Heart left ventricle (tissue), 16 donors: ENCODE data around the gene SF3B4. TPM values are rescaled to one million over a fixed set of nuclear protein-coding genes. Genes with fewer than 3 reads are reported as not detected.

Source experiments
- ATAC-seq, 4 donors: fragments of 200-7000 bp; cut with Tn5 transposase; one replicate each; pipeline ENCODE4 v1.9.1; 2020 to 2022; ENCODE audit warnings: moderate library complexity in 4 of 4, mild to moderate bottlenecking in 3 of 4, moderate number of reproducible peaks in 1 of 4
- DNase-seq, 5 donors: peaks; one replicate each; pipeline ENCODE4 v3.0.0-alpha.2; 2020
- H3K27ac ChIP-seq, 12 donors: fragments of 200-600 bp; sonication (generic) in 4 of 12; one replicate each; pipeline versions ENCODE4 v1.5.0 to v1.8.0; 2016 to 2022; ENCODE audit warnings: mild to moderate bottlenecking in 2 of 12
- H3K27me3 ChIP-seq, 9 donors: fragments of 200-600 bp; sonication (generic) in 2 of 9; one replicate each; pipeline versions ENCODE4 v1.5.1 to v1.8.0; 2016 to 2022; ENCODE audit warnings: mild to moderate bottlenecking in 3 of 9
- H3K36me3 ChIP-seq, 9 donors: fragments of 200-600 bp; sonication (generic) in 2 of 9; one replicate each; pipeline versions ENCODE4 v1.5.0 to v1.8.0; 2018 to 2022; ENCODE audit warnings: mild to moderate bottlenecking in 2 of 9
- H3K4me1 ChIP-seq, 12 donors: fragments of 200-600 bp; sonication (generic) in 4 of 12; one replicate each; pipeline versions ENCODE4 v1.5.0 to v1.8.0; 2016 to 2022; ENCODE audit warnings: mild to moderate bottlenecking in 3 of 12
- H3K4me3 ChIP-seq, 12 donors: fragments of 200-600 bp; sonication (generic) in 4 of 12; one replicate each; pipeline versions ENCODE4 v1.5.0 to v1.8.0; 2017 to 2022; ENCODE audit warnings: mild to moderate bottlenecking in 9 of 12, moderate library complexity in 4 of 12
- H3K9me3 ChIP-seq, 12 donors: fragments of 200-600 bp; sonication (generic) in 4 of 12; one replicate each; pipeline versions ENCODE4 v1.5.0 to v1.8.0; 2016 to 2022; ENCODE audit warnings: mild to moderate bottlenecking in 1 of 12
- CTCF ChIP-seq, 12 donors: fragments of 200-600 bp; sonication (generic) in 4 of 12; IDR thresholded peaks; one replicate each; pipeline versions ENCODE4 v1.5.0 to v1.8.0; 2018 to 2022; ENCODE audit warnings: antibody characterized with exemption in 12 of 12, mild to moderate bottlenecking in 5 of 12
- POLR2A ChIP-seq, 2 donors: fragments of 450-650 bp; IDR thresholded peaks; one replicate each; pipeline ENCODE4 v1.6.1; 2017; ENCODE audit warnings: antibody characterized with exemption in 2 of 2, mild to moderate bottlenecking in 2 of 2, moderate library complexity in 2 of 2
- WGBS, 4 donors: extraction: QIAGEN DNeasy Blood & Tissue Kit in 2 of 4; methylation state at CpG; one replicate each; pipeline versions ENCODE4 v1.1.5 to v1.1.7; 2013 to 2018; 5-methylcytosine and 5-hydroxymethylcytosine counted together
- intact Hi-C, 10 donors: fragments of 100-400 bp; cut with DNase I; formaldehyde crosslinking; loops; one replicate each; pipeline versions ENCODE4 v1.11.1 to v1.14.2; 2022
- polyA plus RNA-seq, 2 donors: library from polyadenylated mRNA; stranded (reverse); fragments of 200-250 nt; gene quantifications; one replicate each; pipeline ENCODE4 v1.2.3, GENCODE V29; 2013
- total RNA-seq, 9 donors: library from RNA; depleted of rRNA in 2 of 9; stranded (reverse); fragments of >200 nt in 2 of 9; fragmentation: NEBNext Ultra II Directional in 3 of 9; extraction: Animal tissue kit (Norgen Biotek cat#: 25700) in 3 of 9; gene quantifications; one replicate each; pipeline versions ENCODE4 v1.1.0 to v1.2.4, GENCODE V29; 2016 to 2023
- donor health status: ischemic (EF 13 %, LVEDD 7.1; RV severe dilation, severe dysfunction).
- donor health status: healthy with polysubstance abuse.
- donor health status: DM: no; HTN: yes; CAD: no.
- donor health status: DM: no; HTN: no; CAD: no.
- donor health status: ischemic (EF 25% LVEDD 6.9; RV normal size, moderate dysfunction).
- donor health status: ischemic (EF 25% LVEDD 5.7; RV mildly dilated, moderate dysfunction).
- donor health status: healthy.
- donor health status: DM: yes; HTN: yes; CAD: no.
- donor health status: ischemic (EF 35%, LVEDD 5.7; RV mildly dilated, moderate dysfunction).
- donor health status: nonischemic (EF 11% LVEDD 7.7; RV severe dilation, severe dysfunction).
- donor health status: DM: yes; HTN: yes; CAD: no.
- donor health status: PGD.
- donor health status: ischemic (EF 29% LVEDD 5.4; RV normal size, mild dysfunction).
- donor health status: nonischemic (EF 23%, LVEDD 6.1; RV moderate dilation, normal function).

The SF3B4 gene
- total and polyA plus RNA-seq, 11 donors, result 10.2 to 32.7 (median 23.1) TPM

GRCh38 chr1:149927056-149927562 lies 494 bp downstream of the SF3B4 start:
- Histone ChIP-seq H3K4me3 (peak overlapping the region; percentile 69 to 98 (median 92)), H3K4me1 (peaks cover 5 to 43% (median 29%) of the 10 kb centered on the region in 12 donors), H3K27me3 (no peaks in the 10 kb centered on the region), H3K27ac (peak overlapping the region; percentile 91 to 99 (median 96)), H3K9me3 (no peaks in the 10 kb centered on the region), H3K36me3 (peaks cover 0 to 75% (median 54%) of the 10 kb centered on the region in 9 donors)
- TF ChIP-seq POLR2A (IDR thresholded peaks at IDR 0.05), result no peak
- TF ChIP-seq CTCF (IDR thresholded peaks at IDR 0.05), result no peak
- 2 to 4% (median 3%) methylated on average over 10 of the region's 10 CpGs for WGBS, 4 donors
- DNase-seq (no peak), ATAC-seq (no peak)
- intact Hi-C loops, result loop anchor here in 3 of 10 donors (1.0 to 2.0 kb wide), 2 partner anchors 28 to 38 kb away; partner anchors contain the start of gene BOLA1 (in 1 of the 3)

GRCh38 chr1:149926296-149926695 lies 1.3 kb downstream of the SF3B4 start:
- Histone ChIP-seq H3K4me1 (peaks cover 5 to 43% (median 29%) of the 10 kb centered on the region in 12 donors), H3K9me3 (no peaks in the 10 kb centered on the region), H3K27ac (no peak overlapping the region), H3K4me3 (peak overlapping the region in 8 of 12 donors; percentile 75 to 98 (median 92)), H3K27me3 (no peaks in the 10 kb centered on the region), H3K36me3 (peaks cover 0 to 76% (median 62%) of the 10 kb centered on the region in 9 donors)
- 90 to 94% (median 92%) methylated on average over 9 of the region's 9 CpGs for WGBS, 4 donors
- intact Hi-C loops, result loop anchor here in 3 of 10 donors (2.0 kb wide), 1 partner anchor 37 kb away; no protein-coding TSS in a partner anchor
- ATAC-seq, result no peak
- no peak for TF ChIP-seq POLR2A (IDR thresholded peaks at IDR 0.05)
- no peak for TF ChIP-seq CTCF (IDR thresholded peaks at IDR 0.05)
- no peak for DNase-seq

- 72 to 79% (median 75%) methylated on average over 2 of the region's 2 CpGs for WGBS, 4 donors
- no peak overlapping the region for H3K27ac ChIP-seq
- peak overlapping the region in 1 of 12 donors; percentile 92 for H3K4me3 ChIP-seq
- peaks cover 5 to 43% (median 29%) of the 10 kb centered on the region in 12 donors for H3K4me1 ChIP-seq
- H3K27me3 ChIP-seq, result no peaks in the 10 kb centered on the region
- TF ChIP-seq POLR2A (IDR thresholded peaks at IDR 0.05) (no peak), CTCF (IDR thresholded peaks at IDR 0.05) (no peak)
- intact Hi-C loops, result loop anchor here in 3 of 10 donors (2.0 kb wide), 1 partner anchor 37 kb away; no protein-coding TSS in a partner anchor
- DNase-seq (no peak), ATAC-seq (no peak)
- no peaks in the 10 kb centered on the region for H3K9me3 ChIP-seq
- H3K36me3 ChIP-seq, result peaks cover 0 to 73% (median 62%) of the 10 kb centered on the region in 9 donors
Observed at GRCh38 chr1:149925751-149926150, 1.9 kb downstream of the SF3B4 start.

GRCh38 chr1:149925345-149925744 lies 2.3 kb downstream of the SF3B4 start:
- intact Hi-C loops, result no loop called here
- H3K4me3 ChIP-seq, result no peak overlapping the region
- H3K27ac ChIP-seq, result no peak overlapping the region
- ATAC-seq (no peak), DNase-seq (no peak)
- H3K36me3 ChIP-seq, result peaks cover 0 to 70% (median 58%) of the 10 kb centered on the region in 9 donors
- H3K27me3 ChIP-seq, result no peaks in the 10 kb centered on the region
- WGBS, 4 donors, result 50 to 60% (median 54%) methylated on average over 3 of the region's 3 CpGs
- TF ChIP-seq CTCF (IDR thresholded peaks at IDR 0.05), result no peak
- no peak for TF ChIP-seq POLR2A (IDR thresholded peaks at IDR 0.05)
- H3K9me3 ChIP-seq, result no peaks in the 10 kb centered on the region
- H3K4me1 ChIP-seq, result peaks cover 5 to 42% (median 29%) of the 10 kb centered on the region in 12 donors
